Measurements from ENCODE around the gene ERP27. TPM values are rescaled to one million over a fixed set of nuclear protein-coding genes. Genes with fewer than 3 reads are reported as not detected.

Gene ERP27
- polyA plus RNA-seq, 4 donors: 0.12 to 34.9 TPM; not detected in 2

DNA sequence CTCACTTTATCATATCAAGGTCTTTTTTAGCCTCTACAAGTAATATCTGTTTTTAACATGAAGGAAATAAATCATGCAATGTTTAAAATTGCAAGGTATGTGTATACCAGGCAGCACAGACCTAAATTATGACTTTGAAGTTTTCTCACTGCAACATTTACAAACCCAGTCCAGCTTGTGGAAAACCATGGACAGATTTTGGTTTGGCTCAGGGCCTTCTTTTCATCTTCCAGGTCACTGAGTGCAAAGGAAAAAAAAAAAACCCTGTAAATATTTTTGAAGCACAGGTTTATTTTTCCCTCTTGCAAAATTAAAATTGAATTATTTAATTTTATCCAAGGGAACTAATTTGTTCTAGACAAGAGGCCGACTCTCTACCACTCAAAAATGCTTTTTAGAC, 66.5 kb downstream of the ERP27 start:
- Histone ChIP-seq H3K27me3 (ENCODE audit: control insufficient read depth in 3 of 3, insufficient read depth in 3 of 3, low read length in 3 of 3) (no peaks in the 10 kb centered on the region), H3K9me3 (ENCODE audit: control insufficient read depth in 2 of 2, insufficient read depth in 1 of 2, low read depth in 1 of 2, low read length in 1 of 2) (peaks cover 0 to 5% of the 10 kb centered on the region in 2 donors), H3K27ac (ENCODE audit: low read depth in 1 of 3, low read length in 2 of 3) (no peak overlapping the region), H3K4me1 (ENCODE audit: control insufficient read depth in 3 of 3, insufficient read depth in 2 of 3, low read depth in 1 of 3, low read length in 2 of 3) (no peaks in the 10 kb centered on the region), H3K4me3 (ENCODE audit: low read depth in 1 of 3, low read length in 3 of 3) (no peak overlapping the region), H3K36me3 (ENCODE audit: control insufficient read depth in 3 of 3, insufficient read depth in 2 of 3, low read depth in 1 of 3, low read length in 3 of 3) (no peaks in the 10 kb centered on the region)
- 70 to 79% (median 71%) methylated on average over 1 of the region's 1 CpG for WGBS, 3 donors
- FAIRE-seq (no peak), DNase-seq (no peak)

DNA sequence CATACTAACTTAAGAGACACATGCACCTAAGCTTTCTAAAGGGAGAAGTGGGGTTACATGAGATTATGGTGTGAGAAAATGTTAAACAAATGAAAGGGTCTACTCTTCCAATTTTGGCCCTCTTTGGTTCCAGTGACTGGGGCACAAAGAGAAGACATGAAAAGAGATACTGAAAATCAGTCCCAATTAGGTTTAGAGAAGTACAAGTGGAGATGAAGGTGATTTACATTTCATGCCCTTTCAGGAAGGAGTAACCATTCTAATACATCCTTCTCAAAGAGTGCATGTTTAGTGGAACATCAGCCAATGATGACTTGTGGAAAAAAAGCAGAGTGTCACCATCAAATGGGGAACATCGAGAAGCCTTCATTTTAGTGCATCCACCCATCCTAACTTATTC, 67.1 kb downstream of the ERP27 start:
- H3K9me3 ChIP-seq (ENCODE audit: control insufficient read depth in 2 of 2, insufficient read depth in 1 of 2, low read depth in 1 of 2, low read length in 1 of 2): peaks cover 0 to 9% of the 10 kb centered on the region in 2 donors
- H3K27me3 ChIP-seq (ENCODE audit: control insufficient read depth in 3 of 3, insufficient read depth in 3 of 3, low read length in 3 of 3): no peaks in the 10 kb centered on the region
- FAIRE-seq (no peak), DNase-seq (no peak)
- no peaks in the 10 kb centered on the region for H3K4me1 ChIP-seq (ENCODE audit: control insufficient read depth in 3 of 3, insufficient read depth in 2 of 3, low read depth in 1 of 3, low read length in 2 of 3)
- H3K27ac ChIP-seq (ENCODE audit: low read depth in 1 of 3, low read length in 2 of 3): no peak overlapping the region
- H3K4me3 ChIP-seq (ENCODE audit: low read depth in 1 of 3, low read length in 3 of 3): no peak overlapping the region
- no peaks in the 10 kb centered on the region for H3K36me3 ChIP-seq (ENCODE audit: control insufficient read depth in 3 of 3, insufficient read depth in 2 of 3, low read depth in 1 of 3, low read length in 3 of 3)
- 83 to 93% (median 85%) methylated on average over 1 of the region's 1 CpG for WGBS, 3 donors

- Histone ChIP-seq H3K4me1 (ENCODE audit: control insufficient read depth in 3 of 3, insufficient read depth in 2 of 3, low read depth in 1 of 3, low read length in 2 of 3) (no peaks in the 10 kb centered on the region), H3K9me3 (ENCODE audit: control insufficient read depth in 2 of 2, insufficient read depth in 1 of 2, low read depth in 1 of 2, low read length in 1 of 2) (peaks cover 0 to 9% of the 10 kb centered on the region in 2 donors), H3K27ac (ENCODE audit: low read depth in 1 of 3, low read length in 2 of 3) (no peak overlapping the region), H3K4me3 (ENCODE audit: low read depth in 1 of 3, low read length in 3 of 3) (no peak overlapping the region), H3K36me3 (ENCODE audit: control insufficient read depth in 3 of 3, insufficient read depth in 2 of 3, low read depth in 1 of 3, low read length in 3 of 3) (no peaks in the 10 kb centered on the region), H3K27me3 (ENCODE audit: control insufficient read depth in 3 of 3, insufficient read depth in 3 of 3, low read length in 3 of 3) (no peaks in the 10 kb centered on the region)
- WGBS, 3 donors: 80 to 89% (median 83%) methylated on average over 3 of the region's 3 CpGs
- no peak for DNase-seq
- FAIRE-seq: no peak
These were observed 69.3 kb downstream of the ERP27 start for GRCh38 chr12:14868916-14869506.

Other genes starting within 250 kb of the ERP27 start
- gene GUCY2C, start 241.9 kb downstream of the ERP27 start, polyA plus RNA-seq: 100 to 1,000 TPM in 1 of 4 donors, 10 to 100 TPM in 3; 34.9 to 105 (median 51.8) TPM
- 10 to 100 TPM; 12.2 to 44.5 (median 17.0) TPM for gene WBP11, start 135.1 kb downstream of the ERP27 start, polyA plus RNA-seq
- gene C12orf60, start 134.9 kb downstream of the ERP27 start, polyA plus RNA-seq: 1 to 10 TPM in 1 of 4 donors, under 1 TPM in 2, not detected in 1; 0.45 to 1.8 (median 0.75) TPM
- gene SMCO3, start 124.4 kb downstream of the ERP27 start, polyA plus RNA-seq: under 1 TPM in 2 of 4 donors, not detected in 2; 0.06 to 0.25 TPM
- gene ART4, start 95.0 kb downstream of the ERP27 start, polyA plus RNA-seq: 1 to 10 TPM in 1 of 4 donors, under 1 TPM in 1, not detected in 2; 0.31 to 6.6 TPM
- gene MGP, start 52.7 kb downstream of the ERP27 start, polyA plus RNA-seq: 100 to 1,000 TPM in 1 of 4 donors, 10 to 100 TPM in 3; 10.6 to 268 (median 15.5) TPM
- 100 to 1,000 TPM in 1 of 4 donors, 10 to 100 TPM in 3; 26.4 to 104 (median 56.7) TPM for gene ARHGDIB, start 23.1 kb upstream of the ERP27 start, polyA plus RNA-seq
- gene PDE6H, start 34.5 kb upstream of the ERP27 start, polyA plus RNA-seq: not detected

Measured in small intestine (tissue), 7 donors.